CMK (cell line): ENCODE results near the gene URB2.
"Not testable (repeated sequence)": the region's sequence is repeated elsewhere in the genome, so short reads cannot be mapped to it uniquely, and the experiment has no call there.

ENCODE experiments used
- DNase-seq: peaks from one replicate; pipeline ENCODE4 v3.0.0-alpha.2; 2010; ENCODE audit warnings: low read depth

URB2 gene

GRCh38 chr1:229614701-229615100, 11.3 kb upstream of the URB2 start:
- no peak for DNase-seq

DNA sequence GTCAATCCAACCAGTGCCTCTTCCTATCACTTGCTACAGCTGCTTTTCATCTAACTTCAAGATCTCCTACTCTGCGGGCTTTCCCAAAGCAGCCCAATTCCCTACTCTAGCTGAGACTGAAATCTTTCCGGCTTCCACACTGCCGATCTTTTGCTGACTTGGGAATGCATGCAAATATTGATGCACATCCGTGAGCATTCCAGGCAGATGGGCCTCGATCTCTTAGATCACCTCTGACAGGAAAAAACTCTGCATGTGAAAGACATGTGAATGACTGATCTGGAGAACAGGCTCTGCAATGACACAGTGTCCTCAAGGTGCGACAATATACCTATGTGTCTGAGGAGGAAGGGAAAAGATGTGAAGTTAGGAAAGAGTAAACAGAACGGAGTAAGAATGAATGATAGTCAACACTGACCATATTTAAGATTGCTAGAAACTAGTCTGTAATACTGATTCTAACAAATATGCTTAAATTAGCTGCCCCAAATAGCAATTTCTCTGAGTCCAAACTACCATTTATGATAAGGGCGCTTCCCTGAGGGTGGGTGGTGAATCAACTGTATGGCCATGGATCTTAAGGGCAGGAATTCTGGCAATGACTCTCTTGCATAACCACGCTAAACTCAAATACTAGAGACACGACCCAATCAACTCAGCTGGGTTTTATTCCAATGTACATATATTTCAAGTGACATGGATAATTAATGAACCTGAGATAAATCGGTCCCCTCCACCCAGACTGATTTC, 8.5 kb upstream of the URB2 start:
- DNase-seq: no peak

- no peak for DNase-seq
Measured at GRCh38 chr1:229619002-229619401, 7.0 kb upstream of the URB2 start.

- DNase-seq: no peak
Measured at GRCh38 chr1:229619614-229620013, 6.4 kb upstream of the URB2 start.

GRCh38 chr1:229620876-229621275, 5.2 kb upstream of the URB2 start:
- DNase-seq: no peak

GRCh38 chr1:229621663-229622062, 4.4 kb upstream of the URB2 start:
- no peak for DNase-seq

- not testable (repeated sequence) for DNase-seq
Measured at GRCh38 chr1:229622641-229623120, 3.4 kb upstream of the URB2 start.

DNA sequence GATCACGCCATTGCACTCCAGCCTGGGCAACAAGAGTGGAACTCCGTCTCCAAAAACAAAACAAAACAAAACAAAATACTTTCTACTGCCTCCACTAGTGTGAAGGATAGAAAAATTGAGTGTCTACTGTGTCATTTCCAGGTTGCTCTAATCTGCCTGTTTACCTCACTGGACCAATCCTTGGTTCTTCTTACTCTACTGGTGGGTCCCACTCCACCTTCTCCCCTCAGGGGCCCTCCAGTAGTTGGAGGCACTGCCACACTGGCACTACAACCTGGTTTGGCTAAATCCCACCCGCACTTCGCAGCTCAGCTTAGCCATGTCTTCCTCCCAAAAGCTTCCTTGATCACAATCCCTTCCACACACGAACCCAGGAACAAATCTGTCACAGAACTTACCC, 2.8 kb upstream of the URB2 start:
- no peak for DNase-seq

DNA sequence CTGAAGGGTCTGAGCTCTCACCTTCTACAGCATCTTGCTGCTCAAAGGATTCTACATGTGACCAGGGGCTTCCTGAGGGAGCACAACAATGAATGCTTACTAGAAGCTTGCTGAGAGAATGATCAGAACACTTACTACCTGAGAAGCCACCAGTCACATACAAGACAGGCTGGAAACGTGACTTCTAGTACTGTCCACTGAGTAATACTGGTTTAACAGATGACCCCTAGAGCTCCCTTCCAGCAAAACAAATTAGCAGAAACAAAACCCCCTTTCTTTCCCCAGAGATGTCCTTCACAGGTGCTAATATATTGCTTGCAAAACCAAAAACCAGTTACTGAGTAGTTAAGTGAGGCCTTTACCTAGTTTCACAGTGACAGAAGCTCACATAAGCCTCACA, 2.2 kb upstream of the URB2 start:
- DNase-seq: no peak

DNA sequence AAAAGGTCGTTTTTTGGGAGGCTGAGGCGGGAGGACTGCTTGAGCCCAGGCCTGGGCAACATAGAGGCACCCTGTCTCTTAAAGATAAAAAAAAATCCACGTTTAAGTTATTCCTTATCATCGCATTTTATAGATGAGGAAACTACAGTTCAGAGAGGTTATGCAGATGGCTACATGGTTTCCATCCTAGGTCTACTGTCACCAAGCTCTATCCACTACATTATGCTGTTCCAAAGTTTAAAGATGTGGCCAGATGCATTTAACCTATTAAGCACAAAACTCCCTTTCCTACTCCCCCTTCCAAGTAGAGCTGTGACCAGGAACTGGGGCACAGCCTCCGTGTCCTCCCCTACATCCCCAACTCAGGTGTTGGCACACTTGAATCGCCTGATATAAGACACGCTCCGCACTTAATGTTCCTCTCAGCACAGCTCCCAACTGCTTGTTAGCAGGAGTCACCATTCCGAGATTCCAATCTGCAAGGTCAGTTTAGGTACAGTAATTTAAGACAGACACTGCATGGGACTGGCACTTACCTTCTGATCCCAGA, 1.5 kb upstream of the URB2 start:
- DNase-seq: no peak

DNA sequence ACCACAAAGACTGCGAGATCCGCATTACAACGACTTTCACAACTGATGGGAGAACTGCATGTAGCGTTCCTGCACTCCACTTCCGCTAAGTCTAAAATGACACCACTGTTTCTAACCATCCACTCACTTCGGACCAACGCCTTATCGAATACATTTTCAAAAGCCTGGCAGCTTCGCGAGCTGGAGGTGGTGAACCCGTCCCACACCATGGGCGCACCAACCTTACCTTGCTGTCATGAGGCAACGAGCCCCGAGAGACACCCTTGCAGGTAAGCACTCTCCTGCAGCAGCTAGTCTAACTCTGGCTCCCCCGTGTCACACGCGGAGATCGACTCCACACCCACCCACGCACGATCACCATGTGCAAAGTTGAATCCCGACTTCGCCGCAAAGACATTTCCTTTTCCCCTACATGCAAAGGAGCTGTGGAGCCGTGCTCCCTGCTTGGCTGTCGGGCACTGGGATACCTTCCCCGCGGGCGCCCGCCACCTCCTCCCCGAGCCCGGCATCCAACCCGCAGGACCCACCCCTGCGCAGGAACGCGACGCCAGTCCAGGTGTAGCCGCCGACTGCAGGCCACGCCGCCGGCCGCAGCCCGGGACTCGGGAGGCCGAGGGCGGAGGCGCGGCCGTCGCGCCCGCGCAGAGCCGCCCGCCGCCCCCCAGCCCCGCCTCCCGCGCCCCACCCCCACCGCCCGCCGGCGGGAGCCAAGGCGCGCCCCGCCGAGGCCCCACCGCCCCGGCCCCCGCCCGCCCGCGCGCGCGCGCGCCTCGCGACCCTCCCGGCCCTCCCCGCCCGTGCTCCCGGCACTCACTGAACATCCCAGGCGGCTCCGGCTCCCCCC, 754 bp upstream of the URB2 start:
- peak; percentile 40 for DNase-seq

GRCh38 chr1:229627003-229627402, 956 bp downstream of the URB2 start:
- no peak for DNase-seq

DNA sequence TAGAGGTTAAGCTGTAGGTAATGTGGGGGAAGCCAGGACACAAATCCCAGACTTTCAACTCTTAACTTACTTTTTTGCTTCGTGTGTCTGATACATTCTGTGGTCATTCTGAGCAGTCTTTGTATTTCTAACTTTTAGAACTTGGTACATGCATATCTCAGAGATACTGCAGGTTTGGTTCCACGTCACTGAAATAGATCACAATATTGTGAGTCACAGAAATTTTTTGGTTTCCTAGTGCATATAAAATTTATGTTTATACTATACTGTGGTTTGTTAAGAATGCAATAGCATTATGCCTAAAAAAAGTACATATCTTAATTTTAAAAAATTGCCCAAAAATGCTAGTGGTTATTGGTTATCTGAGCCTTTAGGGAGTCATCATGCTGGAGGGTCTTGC, 3.2 kb downstream of the URB2 start:
- no peak for DNase-seq

- no peak for DNase-seq
Measured at GRCh38 chr1:229631148-229631547, 5.1 kb downstream of the URB2 start.

DNA sequence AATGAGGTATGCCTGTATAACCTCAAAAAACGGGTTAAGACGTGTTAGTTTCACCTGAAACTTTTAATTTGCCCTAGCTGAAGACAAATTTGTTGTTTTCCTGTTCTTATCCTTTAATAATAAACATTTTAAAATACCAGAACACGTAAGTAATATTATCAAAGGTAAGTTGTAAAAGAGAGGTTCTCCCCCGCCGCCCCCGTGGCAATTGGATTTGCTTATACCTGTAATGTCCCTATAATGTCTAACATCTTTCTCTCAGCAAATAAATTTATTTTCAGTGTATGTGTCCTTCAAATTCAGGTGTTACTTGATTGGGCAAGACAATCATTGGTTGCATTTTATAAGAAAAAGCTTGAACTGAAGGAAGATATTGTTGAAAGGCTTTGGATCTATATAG, 5.9 kb downstream of the URB2 start:
- DNase-seq: no peak

- DNase-seq: no peak
Measured at GRCh38 chr1:229636042-229636441, 10.0 kb downstream of the URB2 start.

DNA sequence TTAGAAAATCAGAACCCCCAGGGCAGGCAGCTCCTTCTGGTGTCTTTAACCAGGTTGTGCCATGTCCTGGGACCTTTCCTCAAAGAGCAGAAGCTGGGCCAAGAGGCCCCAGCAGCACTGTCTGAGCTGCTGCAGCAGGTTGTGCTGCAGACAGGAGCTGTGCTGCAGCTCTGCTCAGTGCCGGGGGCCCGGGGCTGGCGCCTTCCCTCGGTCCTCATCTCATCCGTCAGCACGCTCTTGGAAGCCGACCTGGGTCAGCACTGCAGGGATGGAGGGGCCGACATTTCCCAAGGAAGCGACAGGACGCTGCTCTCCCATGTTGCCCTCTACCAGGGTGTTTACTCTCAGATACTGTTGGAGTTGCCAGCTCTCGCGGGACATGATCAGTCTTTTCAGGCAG, 11.7 kb downstream of the URB2 start:
- no peak for DNase-seq

DNA sequence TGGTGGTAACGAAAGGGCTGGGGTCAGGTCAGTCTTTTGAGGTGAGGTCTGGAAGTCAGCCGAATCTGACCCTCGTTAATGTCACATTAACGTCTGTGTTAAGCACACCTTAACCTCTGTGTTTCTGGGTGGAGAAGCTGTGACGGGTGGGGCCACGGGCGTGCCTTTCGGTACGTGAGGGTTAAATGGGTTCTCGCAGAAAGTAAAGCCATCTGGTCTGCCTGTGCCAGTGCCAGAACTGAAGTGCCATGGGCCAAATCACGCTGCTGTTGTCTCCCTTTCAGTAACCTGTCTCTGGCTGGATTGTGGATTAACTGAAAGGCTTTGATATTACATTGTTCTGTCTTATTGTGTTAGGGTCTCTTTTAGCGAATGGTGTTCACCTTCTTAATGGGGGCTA, 14.4 kb downstream of the URB2 start:
- DNase-seq: no peak

DNA sequence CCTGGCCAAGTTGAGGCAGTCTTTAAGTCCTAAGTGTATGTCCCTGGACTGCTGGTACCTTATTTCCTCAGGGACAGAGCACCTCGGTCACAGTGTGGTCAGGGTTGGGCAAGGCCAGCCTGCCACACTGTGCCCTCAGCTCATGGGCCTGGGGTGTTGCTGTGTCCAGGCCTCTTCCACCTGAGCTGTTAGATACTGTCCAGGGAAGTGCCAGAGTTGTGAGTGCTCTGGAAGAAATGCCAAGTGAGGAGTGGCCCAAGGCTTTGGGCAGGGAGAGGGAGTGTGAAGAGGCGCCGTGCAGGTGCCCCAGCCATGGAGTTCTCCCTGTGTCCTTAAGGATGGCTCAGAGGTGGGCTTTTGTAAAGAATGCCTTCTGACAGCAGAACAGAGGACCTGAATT, 15.3 kb downstream of the URB2 start:
- DNase-seq: no peak

- DNase-seq: no peak
Measured at GRCh38 chr1:229642376-229642775, 16.3 kb downstream of the URB2 start.

GRCh38 chr1:229642970-229643369, 16.9 kb downstream of the URB2 start:
- DNase-seq: no peak

DNA sequence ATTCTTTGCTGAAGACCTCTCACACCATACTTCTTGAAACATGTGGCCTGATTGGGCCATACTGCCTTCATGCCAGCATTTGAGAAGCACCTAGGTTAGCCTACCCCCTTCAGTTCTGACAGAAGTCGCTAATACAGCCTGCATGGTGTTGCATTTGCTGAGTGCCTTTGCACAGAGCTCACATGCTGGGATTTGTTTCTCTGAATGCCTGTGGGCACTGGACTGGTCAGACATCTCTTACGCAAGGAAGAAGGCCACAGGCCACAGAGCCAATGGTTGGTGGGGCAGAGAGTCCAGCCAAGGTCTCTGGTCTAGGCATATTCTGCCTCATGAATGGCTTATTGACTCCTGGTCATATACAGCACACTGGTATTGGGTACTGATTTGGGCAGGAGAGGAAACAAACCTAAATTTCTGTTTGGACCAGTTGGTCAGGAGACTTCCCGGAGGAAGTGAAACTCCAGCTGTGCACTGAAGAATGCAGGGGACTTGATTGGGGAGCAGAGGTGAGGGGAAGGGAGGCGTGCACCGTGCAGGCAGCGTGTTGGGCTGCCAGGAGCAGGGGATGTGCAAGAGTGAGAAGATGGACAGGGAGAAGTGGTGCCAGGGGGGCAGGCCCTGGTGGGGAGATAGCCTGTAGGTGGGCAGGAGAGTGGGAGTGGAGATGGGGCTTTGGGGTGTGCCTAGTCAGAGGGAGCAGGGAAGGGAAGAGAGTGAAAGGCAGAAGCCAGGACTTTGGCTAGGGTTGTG, 18.1 kb downstream of the URB2 start:
- DNase-seq: no peak
